K562 (cell line): Measurements from ENCODE around the gene UCN. TPM values are rescaled to one million over a fixed set of nuclear protein-coding genes. Genes with fewer than 3 reads are reported as not detected.

ENCODE experiments used
- ATAC-seq: fragments of 200-7000 bp; cut with Tn5 transposase; 3 replicates; pipeline ENCODE4 v1.9.1; 2020; ENCODE audit warnings: moderate library complexity
- BruUV-seq: library from RNA; stranded (reverse); fragments of 400-500 nt; replicated peaks from 2 replicates; lab custom pipeline; 2021; lab: Mats Ljungman, UMichigan
- CTCF ChIA-PET: fragments of 300-600 bp; formaldehyde crosslinking; extraction: SDS; loops from one replicate; lab custom pipeline; 2021; ENCODE audit warnings: low intra/inter-chr PET ratio; lab: Yijun Ruan, JAX
- POLR2A ChIA-PET: fragments of 300-600, 350-650 bp; sonication (Branson Sonifier 250); formaldehyde crosslinking; extraction: SDS; loops from one replicate; lab custom pipeline; 2021; ENCODE audit warnings: antibody characterized with exemption, inconsistent platforms; lab: Yijun Ruan, JAX
- DNase-seq, 4 experiments: peaks; one replicate each; pipeline versions ENCODE4 v3.0.0 to v3.0.0-alpha.2; 2011 to 2018; ENCODE audit warnings: low spot score in 3 of 4, mixed read lengths in 3 of 4; ENCODE audit errors: extremely low read depth in 1 of 4
- FAIRE-seq: peaks from 2 replicates; lab custom pipeline; 2011; peaks lifted over from hg19 to GRCh38; lab: Jason Lieb, UNC
- H2AFZ ChIP-seq: 2 replicates; pipeline ENCODE4 v1.6.0; 2011; ENCODE audit warnings: low read depth, low read length, control low read depth, inconsistent platforms
- H3K27ac ChIP-seq: fragments of 200-600 bp; 3 replicates; pipeline ENCODE4 v1.8.0; 2011; ENCODE audit warnings: low read depth, mild to moderate bottlenecking, control low read depth, inconsistent platforms, low read length, moderate library complexity, mixed read lengths; ENCODE audit errors: extremely low read depth
- H3K27me3 ChIP-seq, 2 experiments: fragments of 300-600 bp in 1 of 2; 2 replicates in 1 of 2; 3 replicates in 1 of 2; pipeline versions ENCODE4 v1.6.0 to v1.8.0; 2011; ENCODE audit warnings: inconsistent platforms in 2 of 2, low read length in 2 of 2, mild to moderate bottlenecking in 1 of 2, mixed read lengths in 1 of 2, moderate library complexity in 1 of 2; ENCODE audit not compliant: control insufficient read depth in 2 of 2, insufficient read depth in 2 of 2
- H3K36me3 ChIP-seq: fragments of 300-600 bp; 3 replicates; pipeline ENCODE4 v1.8.0; 2011; ENCODE audit warnings: mild to moderate bottlenecking, low read length, inconsistent platforms; ENCODE audit not compliant: control insufficient read depth, insufficient read depth
- H3K4me1 ChIP-seq, 2 experiments: fragments of 200-600 bp in 1 of 2; replicated peaks in 1 of 2; 2 replicates in 1 of 2; 3 replicates in 1 of 2; pipeline versions ENCODE4 v1.5.1 to v1.8.0; 2011; ENCODE audit warnings: inconsistent platforms in 2 of 2, low read length in 2 of 2, mild to moderate bottlenecking in 1 of 2, mixed read lengths in 1 of 2, moderate library complexity in 1 of 2; ENCODE audit not compliant: control insufficient read depth in 2 of 2, insufficient read depth in 2 of 2
- H3K4me2 ChIP-seq: 2 replicates; pipeline ENCODE4 v1.6.1; 2011; ENCODE audit warnings: low read length, control low read depth, inconsistent platforms, mixed read lengths; ENCODE audit not compliant: insufficient read depth
- H3K4me3 ChIP-seq: fragments of 200-600 bp; sonication (generic), shearing (Covaris generic); 2 replicates; pipeline ENCODE4 v1.5.1; 2016; ENCODE audit warnings: control low read depth, inconsistent platforms
- H3K79me2 ChIP-seq: fragments of 200-600 bp; 3 replicates; pipeline ENCODE4 v1.8.0; 2011; ENCODE audit warnings: low read length, inconsistent platforms; ENCODE audit not compliant: control insufficient read depth, insufficient read depth
- H3K9ac ChIP-seq, 2 experiments: 2 replicates each; pipeline versions ENCODE4 v1.6.0 to v1.6.1; 2011; ENCODE audit warnings: low read depth in 2 of 2, low read length in 2 of 2, control low read depth in 1 of 2, inconsistent platforms in 1 of 2, mild to moderate bottlenecking in 1 of 2, mixed read lengths in 1 of 2; ENCODE audit not compliant: insufficient read depth in 1 of 2
- H3K9me1 ChIP-seq: one replicate; pipeline ENCODE4 v1.6.0; 2011; ENCODE audit warnings: inconsistent platforms, mild to moderate bottlenecking, low read length, moderate library complexity; ENCODE audit not compliant: control insufficient read depth, insufficient read depth
- H3K9me3 ChIP-seq: replicated peaks from 2 replicates; pipeline ENCODE4 v1.5.1; 2011; ENCODE audit warnings: low read depth, low read length, inconsistent platforms; ENCODE audit not compliant: control insufficient read depth, insufficient read depth
- H4K20me1 ChIP-seq: replicated peaks from 2 replicates; pipeline ENCODE4 v1.6.1; 2011; ENCODE audit warnings: low read length, inconsistent platforms, mixed read lengths; ENCODE audit not compliant: control insufficient read depth, insufficient read depth
- E2F3 ChIP-seq: fragments of 250-450 bp; sonication (Bioruptor Pico); IDR thresholded peaks from 2 replicates; pipeline ENCODE4 v1.4.0; 2020; ENCODE audit warnings: mild to moderate bottlenecking
- MYC ChIP-seq, 2 experiments: fragments of 250-450 bp in 1 of 2; sonication (Bioruptor Pico) in 1 of 2; IDR thresholded peaks; 2 replicates each; pipeline versions ENCODE4 v1.5.1 to v1.6.1; 2012 to 2021; ENCODE audit warnings: low read depth in 2 of 2, borderline replicate concordance in 1 of 2, improper control_type of control experiment in 1 of 2, low read length in 1 of 2, mild to moderate bottlenecking in 1 of 2, moderate library complexity in 1 of 2
- SMARCB1 ChIP-seq: IDR thresholded peaks from 2 replicates; pipeline ENCODE4 v1.6.1; 2011; ENCODE audit warnings: improper control_type of control experiment, low read depth; ENCODE audit not compliant: insufficient read length
- ZNF217 ChIP-seq: sonication (generic); formaldehyde crosslinking; IDR thresholded peaks from 2 replicates; pipeline ENCODE4 v1.8.0; 2022; ENCODE audit warnings: mild to moderate bottlenecking, missing genetic modification reagents
- ZNF507 ChIP-seq: conservative IDR thresholded peaks from 2 replicates; pipeline ENCODE4 v1.6.1; 2017; ENCODE audit warnings: missing genetic modification characterization, missing compliant biosample characterization
- WGBS: fragments of 100-300 bp; shearing (Covaris generic); methylation state at CpG from one replicate; pipeline ENCODE4 v1.1.6; 2016; ENCODE audit warnings: low coverage, mixed read lengths; ENCODE audit not compliant: insufficient coverage; ENCODE audit errors: missing lambda C conversion rate; 5-methylcytosine and 5-hydroxymethylcytosine counted together
- in situ Hi-C: fragments of 300-500 bp; cut with MboI; formaldehyde crosslinking; loops from 4 replicates; pipeline ENCODE4 v1.15.0; 2018; ENCODE audit warnings: inconsistent platforms, mixed read lengths
- intact Hi-C: fragments of 100-400 bp; cut with micrococcal nuclease; formaldehyde crosslinking; loops from 2 replicates; pipeline ENCODE4 v1.14.2; 2022
- polyA plus RNA-seq, 8 experiments: library from polyadenylated mRNA; depleted of rRNA in 4 of 8; stranded (reverse) in 5 of 8; unstranded in 3 of 8; fragments of >200 nt; fragmentation: Nextera tagmentation in 2 of 8; fragmentation: Illumina TruSeq in 1 of 8; extraction: Ambion mirVana in 2 of 8; extraction: Trizol in 1 of 8; gene quantifications; 2 replicates each; pipeline versions ENCODE4 v1.2.1 to v1.2.3, GENCODE V29; 2011 to 2014; ENCODE audit warnings: inconsistent platforms in 1 of 8, missing spikeins in 1 of 8
- total RNA-seq, 7 experiments: library from RNA; depleted of rRNA in 6 of 7; stranded (reverse); fragments of >200 nt in 6 of 7; fragmentation: Illumina TruSeq in 2 of 7; extraction: Trizol in 2 of 7; gene quantifications; 2 replicates each; pipeline versions ENCODE4 v1.2.1 to v1.2.3, GENCODE V29; 2011 to 2021; ENCODE audit warnings: low replicate concordance in 1 of 7
- TF ChIP-seq, protein P1 (sequence below): fragments of 450-650 bp; IDR thresholded peaks from 2 replicates; pipeline ENCODE4 v1.6.1; 2016; ENCODE audit warnings: low read depth

The UCN gene
- total and polyA plus RNA-seq, 9 of the 15 experiments (the other 6 are each of a cell fraction or from before 2014, with no cell fraction given): 0.10 to 2.7 (median 0.43) TPM

GRCh38 chr2:27290549-27290948 lies 17.7 kb downstream of the UCN start:
- no peak overlapping the region for H3K9ac ChIP-seq
- ChIA-PET POLR2A (interaction anchor here (0.6 to 1.2 kb wide), 2 partner anchors 207 to 440 kb away, joined by 4 to 6 read pairs; no protein-coding TSS in a partner anchor), CTCF (no interaction called here)
- no peak for DNase-seq
- no peak for TF ChIP-seq E2F3 (CRISPR knock-in tag)
- no peak for TF ChIP-seq ZNF217 (CRISPR knock-in tag)
- no peak for TF ChIP-seq MYC (IDR thresholded peaks at IDR 0.05; ENCODE audit: low read depth, low read length)
- TF ChIP-seq MYC (CRISPR knock-in tag; IDR thresholded peaks at IDR 0.05; ENCODE audit: borderline replicate concordance, low read depth): no peak
- TF ChIP-seq SMARCB1: no peak
- TF ChIP-seq, protein P1, sequence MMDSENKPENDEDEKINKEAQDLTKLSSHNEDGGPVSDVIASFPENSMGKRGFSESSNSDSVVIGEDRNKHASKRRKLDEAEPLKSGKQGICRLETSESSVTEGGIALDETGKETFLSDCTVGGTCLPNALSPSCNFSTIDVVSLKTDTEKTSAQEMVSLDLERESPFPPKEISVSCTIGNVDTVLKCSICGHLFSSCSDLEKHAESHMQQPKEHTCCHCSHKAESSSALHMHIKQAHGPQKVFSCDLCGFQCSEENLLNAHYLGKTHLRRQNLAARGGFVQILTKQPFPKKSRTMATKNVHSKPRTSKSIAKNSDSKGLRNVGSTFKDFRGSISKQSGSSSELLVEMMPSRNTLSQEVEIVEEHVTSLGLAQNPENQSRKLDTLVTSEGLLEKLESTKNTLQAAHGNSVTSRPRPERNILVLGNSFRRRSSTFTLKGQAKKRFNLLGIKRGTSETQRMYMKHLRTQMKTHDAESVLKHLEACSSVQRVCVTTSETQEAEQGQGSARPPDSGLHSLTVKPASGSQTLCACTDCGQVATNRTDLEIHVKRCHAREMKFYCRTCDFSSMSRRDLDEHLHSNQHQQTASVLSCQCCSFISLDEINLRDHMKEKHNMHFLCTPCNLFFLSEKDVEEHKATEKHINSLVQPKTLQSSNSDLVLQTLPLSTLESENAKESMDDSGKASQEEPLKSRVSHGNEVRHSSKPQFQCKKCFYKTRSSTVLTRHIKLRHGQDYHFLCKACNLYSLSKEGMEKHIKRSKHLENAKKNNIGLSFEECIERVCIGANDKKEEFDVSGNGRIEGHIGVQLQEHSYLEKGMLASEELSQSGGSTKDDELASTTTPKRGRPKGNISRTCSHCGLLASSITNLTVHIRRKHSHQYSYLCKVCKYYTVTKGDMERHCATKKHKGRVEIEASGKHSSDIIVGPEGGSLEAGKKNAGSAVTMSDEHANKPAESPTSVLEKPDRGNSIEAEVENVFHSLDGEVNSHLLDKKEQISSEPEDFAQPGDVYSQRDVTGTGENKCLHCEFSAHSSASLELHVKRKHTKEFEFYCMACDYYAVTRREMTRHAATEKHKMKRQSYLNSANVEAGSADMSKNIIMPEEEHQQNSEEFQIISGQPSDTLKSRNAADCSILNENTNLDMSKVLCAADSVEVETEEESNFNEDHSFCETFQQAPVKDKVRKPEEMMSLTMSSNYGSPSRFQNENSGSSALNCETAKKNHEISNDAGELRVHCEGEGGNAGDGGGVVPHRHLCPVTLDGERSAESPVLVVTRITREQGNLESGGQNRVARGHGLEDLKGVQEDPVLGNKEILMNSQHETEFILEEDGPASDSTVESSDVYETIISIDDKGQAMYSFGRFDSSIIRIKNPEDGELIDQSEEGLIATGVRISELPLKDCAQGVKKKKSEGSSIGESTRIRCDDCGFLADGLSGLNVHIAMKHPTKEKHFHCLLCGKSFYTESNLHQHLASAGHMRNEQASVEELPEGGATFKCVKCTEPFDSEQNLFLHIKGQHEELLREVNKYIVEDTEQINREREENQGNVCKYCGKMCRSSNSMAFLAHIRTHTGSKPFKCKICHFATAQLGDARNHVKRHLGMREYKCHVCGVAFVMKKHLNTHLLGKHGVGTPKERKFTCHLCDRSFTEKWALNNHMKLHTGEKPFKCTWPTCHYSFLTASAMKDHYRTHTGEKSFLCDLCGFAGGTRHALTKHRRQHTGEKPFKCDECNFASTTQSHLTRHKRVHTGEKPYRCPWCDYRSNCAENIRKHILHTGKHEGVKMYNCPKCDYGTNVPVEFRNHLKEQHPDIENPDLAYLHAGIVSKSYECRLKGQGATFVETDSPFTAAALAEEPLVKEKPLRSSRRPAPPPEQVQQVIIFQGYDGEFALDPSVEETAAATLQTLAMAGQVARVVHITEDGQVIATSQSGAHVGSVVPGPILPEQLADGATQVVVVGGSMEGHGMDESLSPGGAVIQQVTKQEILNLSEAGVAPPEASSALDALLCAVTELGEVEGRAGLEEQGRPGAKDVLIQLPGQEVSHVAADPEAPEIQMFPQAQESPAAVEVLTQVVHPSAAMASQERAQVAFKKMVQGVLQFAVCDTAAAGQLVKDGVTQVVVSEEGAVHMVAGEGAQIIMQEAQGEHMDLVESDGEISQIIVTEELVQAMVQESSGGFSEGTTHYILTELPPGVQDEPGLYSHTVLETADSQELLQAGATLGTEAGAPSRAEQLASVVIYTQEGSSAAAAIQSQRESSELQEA: no peak
- TF ChIP-seq ZNF507 (tag): no peak
- in situ Hi-C loops (loop anchor here (10.0 kb wide), 1 partner anchor 446 kb away; the partner anchor contains the start of gene DPYSL5), intact Hi-C loops (loop anchor here (10.0 kb wide), 1 partner anchor 326 kb away; no protein-coding TSS in a partner anchor)
- H3K9me3 ChIP-seq: no peaks in the 10 kb centered on the region
- H3K9me1 ChIP-seq: no peaks in the 10 kb centered on the region
- BruUV-seq: no TSS peak
- no peak overlapping the region for H3K4me3 ChIP-seq
- 45% methylated on average over 5 of the region's 5 CpGs for WGBS
- H3K27ac ChIP-seq: no peak overlapping the region
- no peak for FAIRE-seq
- no peaks in the 10 kb centered on the region for H3K36me3 ChIP-seq
- peaks cover 4 to 9% of the 10 kb centered on the region in 2 experiments for H3K4me1 ChIP-seq
- no peaks in the 10 kb centered on the region for H3K79me2 ChIP-seq
- H2AFZ ChIP-seq: no peak overlapping the region
- H3K27me3 ChIP-seq: no peaks in the 10 kb centered on the region
- ATAC-seq: no peak
- H3K4me2 ChIP-seq: no peak overlapping the region
- H4K20me1 ChIP-seq: no peaks in the 10 kb centered on the region
